HG03095 (cell line): ENCODE data around the gene PTGER3.

ENCODE experiments used
- ATAC-seq: cut with Tn5 transposase; IDR thresholded peaks from one replicate; pipeline ENCODE4 v1.9.1; 2021; ENCODE audit warnings: moderate library complexity; ENCODE audit not compliant: unreplicated experiment

Gene PTGER3

DNA sequence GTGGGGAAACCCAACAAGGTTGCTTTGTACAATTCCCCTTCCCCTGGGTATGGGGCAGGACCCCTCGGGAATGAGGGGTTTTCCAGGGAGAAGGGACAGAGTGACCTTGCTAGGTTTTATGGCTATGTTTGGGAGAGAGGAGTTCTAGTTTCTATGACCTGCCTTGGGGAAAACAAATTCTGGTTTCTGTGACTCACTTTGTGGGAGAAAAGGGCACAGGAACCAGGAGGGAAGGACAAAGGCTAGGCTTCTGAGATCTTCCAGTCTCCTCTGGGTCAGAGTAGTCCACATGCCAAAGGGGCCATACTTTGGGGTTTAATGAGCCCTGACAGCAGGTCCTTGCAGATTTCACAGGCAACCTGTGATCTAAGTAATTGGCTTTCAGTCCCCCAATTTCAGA lies 5.5 kb upstream of the PTGER3 start:
- no peak for ATAC-seq

DNA sequence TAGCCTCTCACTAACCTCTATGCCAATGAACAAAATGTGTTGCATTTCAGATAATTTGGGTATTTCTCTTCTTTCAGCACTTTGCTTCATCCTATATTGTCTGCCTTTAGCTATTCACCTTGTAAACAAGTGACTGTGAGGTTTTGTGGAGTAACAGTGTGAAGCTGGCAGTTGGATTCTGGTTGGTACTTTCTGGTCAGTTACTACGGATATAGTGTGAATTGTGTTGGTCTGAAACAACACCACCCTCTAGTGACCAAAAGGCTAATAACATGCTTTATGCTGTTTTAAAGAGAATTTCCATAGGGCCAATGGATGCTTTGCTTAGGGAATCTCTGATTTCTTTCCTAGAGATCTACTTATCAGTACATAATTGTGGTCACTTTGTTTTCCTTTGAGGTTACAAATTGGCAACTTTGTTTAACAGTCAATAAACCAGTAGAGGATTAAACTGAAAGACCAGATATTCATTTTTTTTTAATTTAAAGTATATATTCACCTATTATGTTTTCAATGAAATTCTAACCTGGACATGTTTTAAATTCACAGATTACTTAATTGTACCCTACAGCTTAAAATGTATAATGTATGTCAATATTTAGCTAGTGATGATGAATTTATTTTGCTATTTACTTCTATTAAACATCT lies 2.5 kb upstream of the PTGER3 start:
- peak; percentile 49 for ATAC-seq

GRCh38 chr1:71046891-71047634 lies 553 bp downstream of the PTGER3 start:
- ATAC-seq = no peak

DNA sequence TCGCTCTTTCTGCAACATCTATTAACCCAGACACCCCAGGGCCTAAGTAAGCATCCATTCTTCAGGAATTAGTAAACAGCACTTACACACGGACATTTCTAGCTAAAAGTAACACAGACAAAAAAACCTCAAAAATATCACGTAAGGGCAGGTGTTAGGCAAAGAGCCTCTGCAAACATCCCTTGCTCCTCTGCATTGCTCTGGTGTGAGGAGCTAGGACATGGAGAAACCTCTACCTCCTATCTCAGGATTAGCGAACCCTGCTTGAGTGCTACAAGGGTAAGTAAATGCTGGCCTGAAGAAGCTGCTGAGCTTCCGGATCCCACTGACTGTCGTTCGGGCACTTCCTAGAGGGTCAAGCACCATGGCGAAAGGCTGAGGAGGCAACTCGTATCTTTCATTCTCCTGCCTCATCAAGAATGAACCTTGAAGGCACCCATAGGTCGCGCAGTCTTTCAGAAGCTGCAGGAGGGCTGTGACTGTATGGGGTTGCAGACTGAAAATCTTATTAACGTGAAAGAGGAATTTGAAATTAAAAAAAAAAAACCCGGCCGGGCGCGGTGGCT lies 2.1 kb downstream of the PTGER3 start:
- no peak for ATAC-seq

DNA sequence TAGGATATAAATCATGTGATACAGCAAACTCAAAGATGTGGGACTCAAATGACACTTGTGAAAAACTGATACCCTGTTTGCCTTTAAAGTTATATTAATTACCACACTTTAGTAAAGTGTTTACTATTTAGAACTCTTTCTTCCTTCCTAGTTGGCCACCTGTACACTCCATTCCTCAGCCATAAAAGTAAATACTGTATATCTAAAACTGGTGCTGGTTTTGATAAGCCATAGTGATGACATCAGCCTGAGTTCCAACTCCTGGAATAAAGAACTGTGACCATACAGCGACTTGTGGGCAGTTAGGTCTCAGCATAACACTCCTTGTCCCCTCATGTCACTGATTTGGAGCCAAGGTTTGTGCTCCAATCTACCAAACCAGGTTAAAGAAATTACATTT lies 2.8 kb downstream of the PTGER3 start:
- no peak for ATAC-seq

DNA sequence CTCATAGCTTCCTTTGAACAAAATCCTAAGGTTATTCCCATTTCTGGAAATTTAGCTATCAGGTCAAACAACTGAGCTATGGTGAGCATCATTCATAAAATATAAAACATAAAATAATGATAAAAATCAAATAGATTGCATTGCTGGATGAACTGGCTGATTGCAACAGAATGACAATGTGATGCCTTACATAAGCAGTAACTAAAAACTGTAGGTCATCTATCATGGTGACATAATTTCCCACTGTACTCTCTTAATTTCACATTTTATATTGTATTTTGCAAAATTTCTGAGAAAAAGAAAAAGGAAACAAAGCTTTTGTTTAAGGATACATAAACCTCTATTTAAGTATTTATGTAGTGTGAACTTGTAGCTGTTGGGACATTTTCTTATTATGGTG lies 4.6 kb downstream of the PTGER3 start:
- no peak for ATAC-seq

DNA sequence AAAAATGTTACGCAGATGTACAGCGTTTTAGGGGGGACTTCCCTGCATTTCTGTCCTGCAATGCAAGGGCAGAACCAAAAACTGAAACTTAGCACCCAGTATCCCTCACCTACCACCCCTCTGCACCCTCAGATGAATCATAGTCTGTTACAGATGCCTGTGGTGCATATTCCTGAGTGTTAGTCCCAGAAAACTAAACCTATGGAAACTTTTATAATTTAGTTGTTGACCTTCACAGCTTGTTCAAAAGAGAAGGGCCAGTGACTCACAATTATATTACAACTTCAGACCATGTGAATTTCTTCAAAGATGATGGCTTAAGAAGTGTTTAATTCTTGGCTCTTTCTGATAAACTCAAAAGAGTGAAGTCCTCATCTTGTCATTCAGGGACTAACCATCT lies 5.8 kb downstream of the PTGER3 start:
- no peak for ATAC-seq

GRCh38 chr1:71039661-71040262 lies 7.9 kb downstream of the PTGER3 start:
- ATAC-seq = no peak

DNA sequence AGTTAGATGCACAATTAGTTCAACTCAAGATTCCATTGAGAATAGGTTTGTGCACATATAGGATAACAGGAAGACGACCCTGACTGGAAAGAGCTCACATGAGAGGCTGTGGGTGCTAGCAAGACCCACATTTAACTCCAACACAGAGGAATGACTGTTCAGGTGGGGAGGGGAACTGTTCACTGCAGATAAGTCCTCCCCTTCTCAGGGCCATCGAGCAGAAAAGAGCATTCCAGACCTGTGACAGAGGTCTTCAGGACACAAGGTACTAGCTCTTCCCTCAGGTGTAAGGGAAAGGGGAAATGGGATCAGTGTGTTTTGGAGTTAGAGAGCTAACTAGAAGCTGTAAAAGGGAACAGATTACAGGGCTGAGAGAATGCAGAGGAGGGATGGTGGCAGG lies 8.7 kb downstream of the PTGER3 start:
- no peak for ATAC-seq

- ATAC-seq = no peak
These were observed 9.6 kb downstream of the PTGER3 start for GRCh38 chr1:71037829-71038620.

GRCh38 chr1:71037066-71037465 lies 10.6 kb downstream of the PTGER3 start:
- no peak for ATAC-seq

DNA sequence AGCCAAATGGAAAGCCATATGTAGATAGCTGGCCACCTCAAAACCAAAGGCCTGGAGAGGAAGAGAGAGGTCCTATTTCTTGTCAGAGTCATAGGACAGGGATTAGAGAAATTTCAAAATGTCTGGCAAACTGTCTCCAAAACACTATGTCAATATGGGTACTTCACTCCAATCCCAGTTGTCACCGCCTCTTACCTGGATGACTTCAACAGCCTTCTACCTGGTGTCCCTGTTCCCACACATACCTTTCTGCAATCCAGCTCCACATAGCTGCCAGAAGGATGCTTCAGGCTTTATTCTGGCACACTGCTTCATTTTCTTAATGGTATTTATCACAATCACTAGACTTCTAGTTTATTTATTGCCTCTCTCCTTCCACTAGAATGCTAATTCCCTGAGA lies 14.5 kb downstream of the PTGER3 start:
- no peak for ATAC-seq

- no peak for ATAC-seq
These were observed 16.2 kb downstream of the PTGER3 start for GRCh38 chr1:71031426-71031825.

GRCh38 chr1:71030026-71030425 lies 17.6 kb downstream of the PTGER3 start:
- ATAC-seq = no peak

GRCh38 chr1:71028981-71029380 lies 18.6 kb downstream of the PTGER3 start:
- ATAC-seq = no peak

DNA sequence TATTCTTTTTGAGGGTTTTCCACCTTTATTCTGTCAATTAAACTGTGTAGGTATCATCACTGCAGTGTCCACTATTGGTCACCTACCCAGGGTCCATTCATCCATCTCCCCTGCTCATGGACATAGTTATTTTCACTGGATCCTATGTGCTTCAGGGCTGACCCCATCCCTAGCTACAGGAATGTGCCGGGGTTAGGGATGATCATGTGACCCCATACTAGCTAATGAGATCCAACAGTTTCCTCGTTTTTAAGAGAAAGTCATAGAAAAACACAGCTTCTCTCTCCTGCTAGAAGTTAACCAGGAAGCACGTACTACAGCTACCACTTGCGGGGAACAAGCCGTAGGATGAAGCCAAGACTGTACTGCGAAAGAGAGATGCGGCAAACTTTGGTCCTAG lies 19.6 kb downstream of the PTGER3 start:
- no peak for ATAC-seq

GRCh38 chr1:71026093-71026492 lies 21.5 kb downstream of the PTGER3 start:
- ATAC-seq = no peak

DNA sequence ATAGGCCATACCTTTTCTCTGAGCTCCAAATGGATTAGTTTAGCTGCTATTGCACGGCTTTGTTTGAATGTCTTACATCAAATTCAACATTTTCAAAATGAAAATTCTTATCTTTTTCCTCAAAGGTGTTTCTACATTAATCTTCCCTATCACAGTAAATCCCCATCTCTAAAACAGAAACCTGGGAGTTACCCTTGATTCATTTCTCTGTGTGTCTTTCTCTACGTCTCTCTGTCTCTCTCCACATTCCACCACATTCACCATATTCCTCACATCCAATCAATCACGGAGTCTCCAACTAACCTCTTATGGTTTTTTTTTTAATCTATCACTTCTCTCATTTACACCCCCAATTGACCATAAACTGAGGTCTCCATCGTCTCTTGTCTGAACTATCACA lies 24.1 kb downstream of the PTGER3 start:
- ATAC-seq = no peak

GRCh38 chr1:71019233-71019969 lies 28.2 kb downstream of the PTGER3 start:
- no peak for ATAC-seq

- no peak for ATAC-seq
These were observed 28.8 kb downstream of the PTGER3 start for GRCh38 chr1:71018791-71019190.

- ATAC-seq = no peak
These were observed 31.9 kb downstream of the PTGER3 start for GRCh38 chr1:71015745-71016144.
